Hematopoietic multipotent progenitor cell treated with erythropoietin and hydrocortisone succinate and interleukin-3 and kit ligand, for 15 days (in vitro differentiated cells): ENCODE data around the gene CTNNBIP1.
A peak's percentile ranks its signal among the peaks of the same experiment; 100 is the strongest.
"Not testable (repeated sequence)": the region's sequence is repeated elsewhere in the genome, so short reads cannot be mapped to it uniquely, and the experiment has no call there.

Source experiments
- DNase-seq: peaks from one replicate; pipeline ENCODE4 v3.0.0-alpha.2; 2015; ENCODE audit warnings: low spot score

The CTNNBIP1 gene

GRCh38 chr1:9833632-9834031, 76.4 kb downstream of the CTNNBIP1 start:
- no peak for DNase-seq

DNA sequence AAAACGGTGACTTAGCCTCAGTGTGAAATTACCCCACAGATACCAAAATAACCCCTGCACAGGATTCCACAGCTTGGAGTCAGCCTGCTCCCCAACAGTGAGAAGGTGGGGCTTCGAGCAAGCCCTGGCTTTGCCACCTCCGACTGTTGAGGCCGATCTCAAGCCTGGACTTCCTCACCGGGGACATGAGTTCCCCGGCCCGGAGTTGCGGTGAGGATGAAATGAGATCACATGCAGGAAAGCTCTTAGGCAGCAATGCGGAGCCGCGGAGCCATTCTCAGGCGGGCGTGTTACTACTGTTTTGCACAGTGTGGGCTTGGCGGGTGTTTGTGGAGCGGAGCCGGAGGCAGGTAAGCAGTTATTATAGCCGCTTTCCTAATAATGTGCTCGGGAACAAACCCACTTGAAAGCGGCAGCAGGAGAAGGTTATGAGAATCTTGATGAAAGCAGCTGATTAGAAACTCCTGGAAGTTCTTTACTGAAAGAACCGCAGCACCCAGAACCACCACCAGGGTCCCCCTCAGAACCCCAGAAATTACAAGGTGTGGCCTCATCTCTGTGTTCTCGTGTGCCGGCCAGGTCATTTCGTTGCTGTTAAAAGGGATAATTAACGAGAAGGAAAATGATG, 82.4 kb downstream of the CTNNBIP1 start:
- no peak for DNase-seq

- DNase-seq = no peak
Measured at GRCh38 chr1:9826616-9827015, 83.5 kb downstream of the CTNNBIP1 start.

GRCh38 chr1:9826087-9826486, 84.0 kb downstream of the CTNNBIP1 start:
- DNase-seq = no peak

DNA sequence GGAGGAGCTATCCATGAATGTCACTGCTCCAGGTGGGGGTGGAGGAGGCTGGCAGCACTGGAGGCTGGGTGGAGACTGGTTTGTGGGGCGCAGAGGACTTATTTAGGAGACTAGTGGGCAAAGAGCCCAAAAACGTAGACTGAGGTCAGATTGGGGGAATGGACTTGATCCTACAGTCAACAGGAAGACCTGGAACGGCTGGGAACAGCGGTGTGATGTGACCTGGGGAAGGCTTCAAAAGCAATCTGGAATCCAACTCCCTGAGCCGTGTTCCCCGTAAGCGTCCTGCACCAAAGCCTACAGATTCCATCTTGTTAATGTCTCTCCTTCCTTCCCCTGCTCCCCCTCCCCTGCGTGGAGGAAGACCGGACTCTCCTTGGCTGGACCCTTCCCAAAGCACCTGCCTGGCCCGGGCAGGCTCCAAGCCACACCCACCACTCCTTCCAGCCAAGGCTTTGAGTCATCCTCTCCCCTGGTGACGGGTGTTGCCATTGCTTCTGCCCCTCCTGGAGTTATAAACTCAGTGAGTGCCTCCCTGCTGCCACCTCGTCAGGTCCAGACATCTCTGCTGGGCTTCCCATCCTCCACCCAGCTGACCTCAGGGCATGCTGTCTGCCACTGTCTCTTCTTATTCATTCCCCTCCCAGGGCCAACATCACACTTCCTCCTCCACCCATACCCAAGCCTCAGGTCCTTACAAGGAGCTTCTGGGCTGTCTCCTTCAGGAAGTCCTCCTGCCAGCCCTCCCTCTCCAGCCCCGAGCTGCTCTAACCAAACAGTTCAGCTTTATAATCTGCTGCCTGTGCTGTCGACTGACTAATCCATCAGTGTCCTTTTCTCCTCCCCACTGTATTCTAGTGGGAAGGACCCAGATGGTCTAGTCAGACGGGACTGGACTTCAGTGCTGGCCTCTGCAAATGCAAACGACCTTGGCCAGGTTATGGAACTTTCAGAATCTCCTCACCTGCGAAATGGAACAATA, 84.7 kb downstream of the CTNNBIP1 start:
- DNase-seq = no peak

- DNase-seq = no peak
Measured at GRCh38 chr1:9824702-9825089, 85.4 kb downstream of the CTNNBIP1 start.

GRCh38 chr1:9823943-9824701, 85.9 kb downstream of the CTNNBIP1 start, which contains the start of gene CLSTN1:
Gene CLSTN1 (minus strand): TSS chr1:9823965. CDS start chr1:9823733, 232 bp downstream.
- peak; percentile 27 for DNase-seq

- no peak for DNase-seq
Measured at GRCh38 chr1:9823693-9823942, 86.5 kb downstream of the CTNNBIP1 start.

- DNase-seq = no peak
Measured at GRCh38 chr1:9822897-9823692, 87.0 kb downstream of the CTNNBIP1 start.

DNA sequence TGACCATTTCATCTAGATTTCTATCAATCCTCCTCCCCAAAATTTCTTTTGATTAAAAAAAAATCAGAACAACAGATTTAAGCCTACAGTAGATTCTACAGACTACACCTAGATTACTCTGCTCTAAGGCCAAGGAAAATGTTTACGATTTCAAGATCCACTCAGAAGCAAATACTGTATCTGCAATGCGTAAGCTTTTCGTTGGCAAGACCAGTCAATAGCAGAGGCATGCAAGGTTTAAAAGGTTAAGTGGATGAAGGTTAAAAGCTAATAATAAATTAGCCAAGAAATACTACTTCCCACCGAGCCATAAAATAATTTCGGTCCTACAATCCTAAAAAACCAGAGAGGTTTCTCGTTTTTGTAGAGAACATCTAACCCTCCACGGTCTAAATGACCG, 87.6 kb downstream of the CTNNBIP1 start:
- no peak for DNase-seq

- no peak for DNase-seq
Measured at GRCh38 chr1:9821710-9822109, 88.4 kb downstream of the CTNNBIP1 start.

- DNase-seq = no peak
Measured at GRCh38 chr1:9820521-9820920, 89.5 kb downstream of the CTNNBIP1 start.

DNA sequence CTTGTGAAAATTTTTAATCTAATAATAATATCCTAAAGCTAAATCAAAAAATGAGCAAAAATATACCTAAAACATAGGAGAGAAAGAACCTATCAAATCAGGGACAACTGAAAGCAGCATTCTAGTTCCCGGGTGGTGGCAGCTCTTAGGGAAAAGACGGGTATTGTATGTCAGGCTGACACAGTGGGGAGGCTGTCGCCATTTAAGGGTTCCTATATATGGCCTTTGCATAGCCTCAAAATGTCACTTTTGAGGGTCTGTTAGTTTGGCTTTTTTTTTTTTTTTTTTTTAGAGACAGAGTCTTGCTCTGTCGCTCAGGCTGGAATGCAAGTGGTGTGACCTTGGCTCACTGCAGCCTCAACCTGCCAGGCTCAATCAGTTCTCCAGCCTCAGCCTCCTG, 92.3 kb downstream of the CTNNBIP1 start:
- no peak for DNase-seq

GRCh38 chr1:9816199-9816598, 93.9 kb downstream of the CTNNBIP1 start:
- DNase-seq = no peak

- no peak for DNase-seq
Measured at GRCh38 chr1:9815150-9815549, 94.9 kb downstream of the CTNNBIP1 start.

DNA sequence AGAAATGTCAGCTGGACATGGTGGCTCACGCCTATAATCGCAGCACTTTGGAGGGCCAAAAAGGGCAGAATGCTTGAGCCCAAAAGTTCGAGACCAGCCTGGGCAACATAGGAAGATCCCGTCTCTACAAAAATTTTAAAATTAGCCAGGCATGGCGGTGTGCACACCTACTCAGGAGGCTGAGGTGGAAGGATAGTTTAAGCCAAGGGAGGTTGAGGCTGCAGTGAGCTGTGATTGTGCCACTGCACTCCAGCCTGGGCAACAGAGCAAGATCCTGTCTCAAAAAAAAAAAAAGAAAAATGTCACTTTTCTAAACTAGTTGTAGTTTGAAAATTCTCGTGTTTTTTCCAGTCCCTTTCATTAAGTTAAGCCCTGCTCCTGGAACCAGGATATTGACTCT, 95.5 kb downstream of the CTNNBIP1 start:
- no peak for DNase-seq

- DNase-seq = no peak
Measured at GRCh38 chr1:9811239-9811966, 98.7 kb downstream of the CTNNBIP1 start.

GRCh38 chr1:9809100-9809510, 101.0 kb downstream of the CTNNBIP1 start:
- DNase-seq = no peak

GRCh38 chr1:9808459-9808858, 101.6 kb downstream of the CTNNBIP1 start:
- no peak for DNase-seq

- DNase-seq = no peak
Measured at GRCh38 chr1:9807541-9807940, 102.5 kb downstream of the CTNNBIP1 start.

DNA sequence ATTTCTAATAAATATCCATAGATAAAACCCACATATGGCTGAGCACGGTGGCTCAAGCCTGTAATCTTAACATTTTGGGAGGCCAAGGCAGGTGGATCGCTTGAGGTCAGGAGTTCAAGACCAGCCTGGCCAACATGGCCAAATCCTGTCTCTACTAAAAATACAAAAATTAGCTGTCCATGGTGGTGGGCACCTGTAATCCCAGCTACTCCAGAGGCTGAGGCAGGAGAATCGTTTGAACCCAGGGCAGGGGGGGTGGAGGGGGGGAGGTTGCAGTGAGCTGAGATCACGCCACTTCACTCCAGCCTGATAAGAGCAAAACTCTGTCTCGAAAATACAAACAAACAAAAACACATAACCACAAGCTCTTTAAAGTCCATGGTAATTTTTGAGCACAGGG, 104.1 kb downstream of the CTNNBIP1 start:
- not testable (repeated sequence) for DNase-seq
